GM19463 (cell line): Measurements from ENCODE around the gene IL3.

ENCODE experiments used
- ATAC-seq: cut with Tn5 transposase; IDR thresholded peaks from one replicate; pipeline ENCODE4 v1.9.1; 2021; ENCODE audit warnings: mild to moderate bottlenecking, moderate library complexity; ENCODE audit not compliant: unreplicated experiment

Gene IL3

GRCh38 chr5:132025403-132025971 is 35.0 kb upstream of the IL3 start:
- no peak for ATAC-seq

- no peak for ATAC-seq
Observed at GRCh38 chr5:132026516-132027008, 33.9 kb upstream of the IL3 start.

- no peak for ATAC-seq
Observed at GRCh38 chr5:132027027-132027426, 33.4 kb upstream of the IL3 start.

GRCh38 chr5:132029609-132030330 is 30.7 kb upstream of the IL3 start:
- ATAC-seq, result no peak

GRCh38 chr5:132030610-132031009 is 29.8 kb upstream of the IL3 start:
- no peak for ATAC-seq

GRCh38 chr5:132032196-132032595 is 28.3 kb upstream of the IL3 start:
- no peak for ATAC-seq

- no peak for ATAC-seq
Observed at GRCh38 chr5:132033122-132033521, 27.3 kb upstream of the IL3 start.

GRCh38 chr5:132037353-132037752 is 23.1 kb upstream of the IL3 start:
- no peak for ATAC-seq

GRCh38 chr5:132044207-132044606 is 16.2 kb upstream of the IL3 start:
- no peak for ATAC-seq

- no peak for ATAC-seq
Observed at GRCh38 chr5:132046880-132047299, 13.6 kb upstream of the IL3 start.

GRCh38 chr5:132049093-132049492 is 11.4 kb upstream of the IL3 start:
- ATAC-seq, result no peak

GRCh38 chr5:132049559-132049958 is 10.9 kb upstream of the IL3 start:
- no peak for ATAC-seq

- ATAC-seq, result no peak
Observed at GRCh38 chr5:132050136-132050535, 10.3 kb upstream of the IL3 start.

GRCh38 chr5:132050661-132051552 is 9.5 kb upstream of the IL3 start:
- ATAC-seq, result no peak

- no peak for ATAC-seq
Observed at GRCh38 chr5:132052520-132052919, 7.9 kb upstream of the IL3 start.

- ATAC-seq, result no peak
Observed at GRCh38 chr5:132053483-132053882, 7.0 kb upstream of the IL3 start.

- no peak for ATAC-seq
Observed at GRCh38 chr5:132054031-132054696, 6.3 kb upstream of the IL3 start.

GRCh38 chr5:132054697-132055440 is 5.6 kb upstream of the IL3 start:
- ATAC-seq, result no peak

- ATAC-seq, result no peak
Observed at GRCh38 chr5:132055441-132055807, 5.0 kb upstream of the IL3 start.

GRCh38 chr5:132055808-132056609 is 4.4 kb upstream of the IL3 start:
- ATAC-seq, result no peak
